Transverse colon (tissue), 4 donors: Measurements from ENCODE around the gene NCKAP5L. TPM values are rescaled to one million over a fixed set of nuclear protein-coding genes. Genes with fewer than 3 reads are reported as not detected.
A peak's percentile ranks its signal among the peaks of the same experiment; 100 is the strongest.

Experiments used
- DNase-seq: peaks from one replicate; pipeline ENCODE4 v3.0.0-alpha.2; 2019
- H3K27ac ChIP-seq, 4 donors: fragments of 200-600 bp; sonication (generic); 2 replicates each; pipeline ENCODE4 v1.5.1; 2016 to 2018; ENCODE audit warnings: inconsistent platforms in 4 of 4
- H3K27me3 ChIP-seq: fragments of 200-600 bp; sonication (generic); 2 replicates; pipeline ENCODE4 v1.5.1; 2017; ENCODE audit warnings: inconsistent platforms
- H3K36me3 ChIP-seq, 4 donors: fragments of 200-600 bp; sonication (generic); 2 replicates each; pipeline ENCODE4 v1.5.1; 2017 to 2019; ENCODE audit warnings: inconsistent platforms in 4 of 4
- H3K4me1 ChIP-seq, 4 donors: fragments of 200-600 bp; sonication (generic); 2 replicates each; pipeline ENCODE4 v1.5.1; 2017 to 2020; ENCODE audit warnings: inconsistent platforms in 4 of 4
- H3K4me3 ChIP-seq, 4 donors: fragments of 200-600 bp; sonication (generic); 1 replicate in 1 of 4; 2 replicates in 3 of 4; pipeline versions ENCODE4 v1.5.1 to v1.6.1; 2017 to 2019; ENCODE audit warnings: inconsistent platforms in 4 of 4
- H3K9me3 ChIP-seq, 2 donors: fragments of 200-600 bp; sonication (generic); 2 replicates each; pipeline ENCODE4 v1.5.1; 2017 to 2019; ENCODE audit warnings: inconsistent platforms in 2 of 2
- EP300 ChIP-seq: sonication (generic); formaldehyde crosslinking; IDR thresholded peaks from one replicate; pipeline ENCODE4 v1.6.1; 2017; ENCODE audit warnings: antibody characterized with exemption, low read depth
- POLR2A ChIP-seq: fragments of 450-650 bp; IDR thresholded peaks from one replicate; pipeline ENCODE4 v1.6.1; 2016; ENCODE audit warnings: antibody characterized with exemption, mild to moderate bottlenecking, moderate library complexity
- POLR2AphosphoS5 ChIP-seq, 3 donors: sonication (generic); formaldehyde crosslinking; IDR thresholded peaks; one replicate each; pipeline ENCODE4 v1.6.1; 2016; ENCODE audit warnings: antibody characterized with exemption in 3 of 3
- WGBS, 2 donors: methylation state at CpG; one replicate each; pipeline ENCODE4 v1.1.5; 2018; ENCODE audit warnings: low coverage in 1 of 2; 5-methylcytosine and 5-hydroxymethylcytosine counted together
- in situ Hi-C, 4 donors: fragments of 200-750 bp; cut with MboI; loops; one replicate each; pipeline versions ENCODE4 v1.15.0 to v1.15.1; 2017; ENCODE audit warnings: low sequenced_read_pairs in 3 of 4, low pct_ligation_motif_present in 1 of 4, low pct_unique_long_range_greater_than_20kb in 1 of 4
- intact Hi-C: fragments of 100-400 bp; cut with DNase I; formaldehyde crosslinking; loops from one replicate; pipeline ENCODE4 v1.15.1; 2023; ENCODE audit warnings: low total_unique reads
- total RNA-seq, 4 donors: library from RNA; depleted of rRNA; stranded (reverse); fragments of >200 nt; gene quantifications; one replicate each; pipeline ENCODE4 v1.1.0, GENCODE V29; 2016
- TF ChIP-seq, protein P1 (sequence below), 5 experiments: fragments of 200-600 bp in 3 of 5; fragments of 450-650 bp in 2 of 5; sonication (generic) in 3 of 5; IDR thresholded peaks; 1 replicate in 2 of 5; 2 replicates in 3 of 5; pipeline ENCODE4 v1.5.1; 2016 to 2017; ENCODE audit warnings: antibody characterized with exemption in 5 of 5, inconsistent platforms in 3 of 5, mild to moderate bottlenecking in 2 of 5, moderate library complexity in 1 of 5

The NCKAP5L gene, protein sequence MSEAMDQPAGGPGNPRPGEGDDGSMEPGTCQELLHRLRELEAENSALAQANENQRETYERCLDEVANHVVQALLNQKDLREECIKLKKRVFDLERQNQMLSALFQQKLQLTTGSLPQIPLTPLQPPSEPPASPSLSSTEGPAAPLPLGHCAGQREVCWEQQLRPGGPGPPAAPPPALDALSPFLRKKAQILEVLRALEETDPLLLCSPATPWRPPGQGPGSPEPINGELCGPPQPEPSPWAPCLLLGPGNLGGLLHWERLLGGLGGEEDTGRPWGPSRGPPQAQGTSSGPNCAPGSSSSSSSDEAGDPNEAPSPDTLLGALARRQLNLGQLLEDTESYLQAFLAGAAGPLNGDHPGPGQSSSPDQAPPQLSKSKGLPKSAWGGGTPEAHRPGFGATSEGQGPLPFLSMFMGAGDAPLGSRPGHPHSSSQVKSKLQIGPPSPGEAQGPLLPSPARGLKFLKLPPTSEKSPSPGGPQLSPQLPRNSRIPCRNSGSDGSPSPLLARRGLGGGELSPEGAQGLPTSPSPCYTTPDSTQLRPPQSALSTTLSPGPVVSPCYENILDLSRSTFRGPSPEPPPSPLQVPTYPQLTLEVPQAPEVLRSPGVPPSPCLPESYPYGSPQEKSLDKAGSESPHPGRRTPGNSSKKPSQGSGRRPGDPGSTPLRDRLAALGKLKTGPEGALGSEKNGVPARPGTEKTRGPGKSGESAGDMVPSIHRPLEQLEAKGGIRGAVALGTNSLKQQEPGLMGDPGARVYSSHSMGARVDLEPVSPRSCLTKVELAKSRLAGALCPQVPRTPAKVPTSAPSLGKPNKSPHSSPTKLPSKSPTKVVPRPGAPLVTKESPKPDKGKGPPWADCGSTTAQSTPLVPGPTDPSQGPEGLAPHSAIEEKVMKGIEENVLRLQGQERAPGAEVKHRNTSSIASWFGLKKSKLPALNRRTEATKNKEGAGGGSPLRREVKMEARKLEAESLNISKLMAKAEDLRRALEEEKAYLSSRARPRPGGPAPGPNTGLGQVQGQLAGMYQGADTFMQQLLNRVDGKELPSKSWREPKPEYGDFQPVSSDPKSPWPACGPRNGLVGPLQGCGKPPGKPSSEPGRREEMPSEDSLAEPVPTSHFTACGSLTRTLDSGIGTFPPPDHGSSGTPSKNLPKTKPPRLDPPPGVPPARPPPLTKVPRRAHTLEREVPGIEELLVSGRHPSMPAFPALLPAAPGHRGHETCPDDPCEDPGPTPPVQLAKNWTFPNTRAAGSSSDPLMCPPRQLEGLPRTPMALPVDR (N-terminal part only)
- total RNA-seq: 1 to 10 TPM; 3.4 to 5.1 (median 4.2) TPM

DNA sequence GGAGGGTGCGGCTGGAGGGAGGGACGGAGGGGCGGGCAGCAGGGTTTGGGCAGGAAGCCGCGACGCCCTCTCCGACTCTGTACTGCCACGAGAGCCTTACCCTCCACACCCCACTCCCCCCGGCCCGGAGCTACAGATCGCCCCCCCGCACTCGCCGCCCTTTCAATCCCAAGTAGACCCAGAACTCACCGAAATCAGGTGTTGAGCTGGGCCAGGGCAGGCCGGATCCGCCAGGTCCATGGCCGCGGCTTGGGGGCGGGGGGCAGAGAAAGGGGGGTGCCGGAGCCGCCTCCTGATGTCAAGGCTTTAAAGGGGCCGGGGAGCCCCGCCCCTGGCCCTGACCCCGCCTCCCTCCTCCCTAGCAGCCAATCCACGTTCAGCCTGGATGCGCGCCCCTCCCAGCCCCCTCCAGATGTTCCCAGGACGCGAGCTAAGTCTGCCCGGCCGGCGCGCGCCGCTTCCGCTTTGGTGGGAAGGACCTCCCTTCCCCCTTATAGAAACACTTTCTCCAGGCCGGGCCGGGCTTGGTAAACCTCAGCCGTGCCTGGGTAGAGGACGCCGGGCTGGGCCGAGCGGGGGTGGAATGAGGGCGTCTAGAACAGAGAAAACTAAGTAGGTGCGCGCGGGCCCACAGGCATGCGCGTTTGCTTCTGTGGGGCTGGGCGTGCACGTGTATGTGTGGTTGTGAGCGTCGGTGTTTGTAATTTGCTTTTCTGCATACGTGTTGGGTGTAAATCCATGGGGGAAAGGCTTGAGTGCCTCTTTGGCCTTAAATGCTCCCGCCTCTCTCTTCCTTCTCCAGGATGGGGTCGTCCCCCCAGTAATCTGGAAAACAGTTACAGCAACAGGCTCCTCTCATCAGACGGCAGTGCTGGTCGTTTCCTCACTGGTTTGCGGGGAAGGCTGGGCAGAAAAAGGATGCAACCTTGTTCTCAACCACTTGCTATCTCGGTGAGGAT, at the start of gene NCKAP5L:
NCKAP5L (minus strand) TSS at position 281 of the 959 bp plus-strand sequence. CDS start 24,369 bp downstream, outside the sequence.
- Histone ChIP-seq H3K27me3 (no peaks in the 10 kb centered on the region), H3K4me1 (peaks cover 9 to 42% (median 27%) of the 10 kb centered on the region in 4 donors), H3K36me3 (no peaks in the 10 kb centered on the region), H3K27ac (peak within 1 kb of the TSS; percentile 83 to 95 (median 88)), H3K4me3 (peak within 1 kb of the TSS; percentile 44 to 79 (median 74)), H3K9me3 (no peaks in the 10 kb centered on the region)
- intact Hi-C loops (no loop called here), in situ Hi-C loops (no loop called here)
- no peak for TF ChIP-seq EP300
- TF ChIP-seq POLR2A: peak; percentile 47
- TF ChIP-seq POLR2AphosphoS5 (IDR thresholded peaks at IDR 0.05): peak; percentile 70 to 75 (median 73)
- WGBS, 2 donors: 0% methylated on average over 48 of the region's 61 CpGs; no CpG with 5 or more reads in 1 of the 2 donors
- DNase-seq: peak; percentile 96

GRCh38 chr12:49877066-49877465, 48.9 kb upstream of the NCKAP5L start:
- Histone ChIP-seq H3K9me3 (no peaks in the 10 kb centered on the region), H3K27me3 (no peaks in the 10 kb centered on the region), H3K4me3 (no peak overlapping the region), H3K36me3 (no peaks in the 10 kb centered on the region), H3K27ac (no peak overlapping the region), H3K4me1 (no peaks in the 10 kb centered on the region)
- DNase-seq: no peak
- WGBS, 2 donors: 88% methylated on average over 4 of the region's 5 CpGs; no CpG with 5 or more reads in 1 of the 2 donors
- in situ Hi-C loops (no loop called here), intact Hi-C loops (no loop called here)
- no peak for TF ChIP-seq EP300
- TF ChIP-seq, protein P1, sequence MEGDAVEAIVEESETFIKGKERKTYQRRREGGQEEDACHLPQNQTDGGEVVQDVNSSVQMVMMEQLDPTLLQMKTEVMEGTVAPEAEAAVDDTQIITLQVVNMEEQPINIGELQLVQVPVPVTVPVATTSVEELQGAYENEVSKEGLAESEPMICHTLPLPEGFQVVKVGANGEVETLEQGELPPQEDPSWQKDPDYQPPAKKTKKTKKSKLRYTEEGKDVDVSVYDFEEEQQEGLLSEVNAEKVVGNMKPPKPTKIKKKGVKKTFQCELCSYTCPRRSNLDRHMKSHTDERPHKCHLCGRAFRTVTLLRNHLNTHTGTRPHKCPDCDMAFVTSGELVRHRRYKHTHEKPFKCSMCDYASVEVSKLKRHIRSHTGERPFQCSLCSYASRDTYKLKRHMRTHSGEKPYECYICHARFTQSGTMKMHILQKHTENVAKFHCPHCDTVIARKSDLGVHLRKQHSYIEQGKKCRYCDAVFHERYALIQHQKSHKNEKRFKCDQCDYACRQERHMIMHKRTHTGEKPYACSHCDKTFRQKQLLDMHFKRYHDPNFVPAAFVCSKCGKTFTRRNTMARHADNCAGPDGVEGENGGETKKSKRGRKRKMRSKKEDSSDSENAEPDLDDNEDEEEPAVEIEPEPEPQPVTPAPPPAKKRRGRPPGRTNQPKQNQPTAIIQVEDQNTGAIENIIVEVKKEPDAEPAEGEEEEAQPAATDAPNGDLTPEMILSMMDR (IDR thresholded peaks at IDR 0.05): no peak
- no peak for TF ChIP-seq POLR2A
- TF ChIP-seq POLR2AphosphoS5 (IDR thresholded peaks at IDR 0.05): no peak

DNA sequence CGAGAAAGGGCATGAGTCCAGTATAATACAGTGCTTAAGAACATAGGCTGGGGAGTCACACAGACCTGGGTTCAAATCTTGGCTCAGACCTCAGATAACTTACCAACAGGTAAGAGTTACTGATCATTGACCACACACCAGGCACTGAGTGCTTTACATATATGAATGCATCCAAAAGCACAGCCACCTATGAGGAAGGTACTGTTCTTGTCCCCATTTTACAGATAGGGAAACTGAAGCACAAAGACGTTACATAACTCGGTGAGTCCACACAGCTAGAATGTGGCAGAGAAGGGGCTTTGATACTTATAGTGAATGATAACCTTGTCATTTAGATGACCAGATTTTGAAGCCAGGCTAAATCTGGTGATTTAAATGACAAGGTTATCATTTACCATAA, 47.9 kb upstream of the NCKAP5L start:
- no peak for DNase-seq
- intact Hi-C loops: no loop called here

More for the DNA sequence above, 47.9 kb upstream of the NCKAP5L start:
- no peaks in the 10 kb centered on the region for H3K36me3 ChIP-seq
- no peak for TF ChIP-seq POLR2A
- TF ChIP-seq, protein P1 (IDR thresholded peaks at IDR 0.05): no peak
- no peak for TF ChIP-seq POLR2AphosphoS5 (IDR thresholded peaks at IDR 0.05)
- TF ChIP-seq EP300: no peak
- in situ Hi-C loops: no loop called here
- H3K9me3 ChIP-seq: no peaks in the 10 kb centered on the region
- no peaks in the 10 kb centered on the region for H3K4me1 ChIP-seq
- H3K27me3 ChIP-seq: no peaks in the 10 kb centered on the region
- H3K27ac ChIP-seq: no peak overlapping the region
- 87 to 94% methylated on average over 3 of the region's 3 CpGs for WGBS, 2 donors
- no peak overlapping the region for H3K4me3 ChIP-seq
